22Rv1 (cell line): ENCODE results near the gene NLRC5.

Source experiments
- H3K27ac ChIP-seq: fragments of 450-650 bp; 2 replicates; pipeline ENCODE4 v1.5.1; 2017
- CTCF ChIP-seq: fragments of 450-650 bp; IDR thresholded peaks from 2 replicates; pipeline ENCODE4 v1.5.1; 2017; ENCODE audit warnings: mild to moderate bottlenecking
- ZFX ChIP-seq: fragments of 450-650 bp; IDR thresholded peaks from 2 replicates; pipeline ENCODE4 v1.6.1; 2017; ENCODE audit warnings: antibody characterized with exemption, borderline replicate concordance

NLRC5 gene

GRCh38 chr16:57091975-57092785 is 102.8 kb downstream of the NLRC5 start, which contains the start of gene CPNE2:
Gene CPNE2, plus strand, starts transcription at chr16:57092583. Its CDS starts 18,160 bp downstream, at chr16:57110743.
- no peak within 1 kb of the TSS for H3K27ac ChIP-seq
- TF ChIP-seq CTCF (no peak), ZFX (no peak)

DNA sequence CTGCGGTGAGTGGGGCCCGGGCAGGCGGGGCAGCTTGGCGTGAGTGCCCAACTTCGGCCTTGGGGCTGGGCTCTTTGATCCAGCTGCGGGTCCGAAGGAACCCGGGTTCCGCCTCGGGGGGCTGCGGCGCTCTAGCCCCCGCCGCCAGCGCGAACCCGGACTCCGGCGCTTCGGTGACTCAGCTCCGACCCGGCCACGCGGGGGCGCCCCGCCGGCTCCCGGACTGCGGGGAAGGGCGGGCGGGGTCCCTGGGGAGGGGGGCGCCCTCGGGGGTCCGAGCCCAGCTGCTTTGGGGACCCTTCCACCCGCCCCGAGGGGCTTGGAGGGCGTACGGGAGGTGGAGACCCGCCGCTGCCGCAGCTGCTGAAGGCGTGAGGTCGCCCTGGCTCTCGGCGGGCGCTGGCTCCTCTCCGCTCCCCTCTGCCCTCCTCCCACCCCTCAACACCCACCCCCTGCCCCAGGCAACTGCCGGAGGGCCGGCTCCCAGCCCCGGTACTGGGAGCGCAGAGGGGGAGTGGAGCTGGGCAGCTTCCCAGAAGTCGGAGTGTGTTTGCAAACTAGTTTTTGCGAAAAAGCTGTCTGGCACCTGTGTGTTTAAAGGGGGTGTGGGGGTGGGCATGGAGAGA is 103.5 kb downstream of the NLRC5 start:
- TF ChIP-seq ZFX (no peak), CTCF (peak; percentile 89)
- H3K27ac ChIP-seq: no peak overlapping the region

DNA sequence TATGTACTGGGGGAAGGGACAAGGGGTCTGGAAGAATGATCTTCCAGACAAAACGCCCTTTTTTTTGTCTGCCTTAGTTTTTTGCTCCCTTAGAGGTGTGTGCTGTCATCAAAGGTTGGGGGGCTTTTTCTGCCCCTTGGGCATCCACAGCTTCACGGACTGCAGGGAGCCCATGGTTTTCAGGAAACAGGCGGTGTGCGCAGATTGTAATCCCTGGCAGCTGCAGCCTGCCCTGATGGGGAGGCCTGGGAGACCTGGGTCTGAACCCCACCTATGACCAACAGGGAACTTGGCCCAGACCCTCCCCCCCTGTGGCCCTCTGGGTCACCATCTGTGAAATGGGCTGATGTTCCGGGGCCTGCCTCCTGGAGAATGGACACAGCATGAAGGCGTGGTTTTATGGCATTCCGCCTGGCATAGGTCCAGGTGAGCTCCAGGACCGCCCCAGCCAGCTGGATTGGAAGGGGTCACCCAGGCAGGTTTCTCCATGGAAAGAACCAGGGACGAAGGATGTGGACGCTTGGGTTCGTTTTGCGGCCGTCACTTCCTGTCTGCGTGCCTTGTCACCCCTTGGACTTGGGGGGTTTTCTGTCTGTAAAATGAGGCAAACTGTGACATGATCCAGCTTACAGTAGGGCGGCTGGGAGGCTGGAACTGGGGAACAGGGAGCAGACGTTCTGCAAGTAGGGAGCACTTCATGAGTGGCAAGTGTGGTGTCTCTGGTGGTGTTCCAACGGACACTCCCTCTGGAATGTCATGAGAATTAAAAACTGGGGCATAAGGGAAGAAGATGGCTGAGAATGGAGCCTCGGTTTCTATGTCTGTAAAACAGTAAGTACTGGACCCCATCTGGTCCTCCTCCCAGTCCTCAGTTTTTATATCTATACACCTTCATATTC is 104.6 kb downstream of the NLRC5 start:
- H3K27ac ChIP-seq: no peak overlapping the region
- TF ChIP-seq CTCF: no peak
- TF ChIP-seq ZFX: no peak

GRCh38 chr16:57094911-57095310 is 105.6 kb downstream of the NLRC5 start:
- H3K27ac ChIP-seq: no peak overlapping the region
- TF ChIP-seq ZFX (no peak), CTCF (no peak)

GRCh38 chr16:57096192-57096591 is 106.8 kb downstream of the NLRC5 start:
- TF ChIP-seq CTCF (no peak), ZFX (no peak)
- no peak overlapping the region for H3K27ac ChIP-seq

DNA sequence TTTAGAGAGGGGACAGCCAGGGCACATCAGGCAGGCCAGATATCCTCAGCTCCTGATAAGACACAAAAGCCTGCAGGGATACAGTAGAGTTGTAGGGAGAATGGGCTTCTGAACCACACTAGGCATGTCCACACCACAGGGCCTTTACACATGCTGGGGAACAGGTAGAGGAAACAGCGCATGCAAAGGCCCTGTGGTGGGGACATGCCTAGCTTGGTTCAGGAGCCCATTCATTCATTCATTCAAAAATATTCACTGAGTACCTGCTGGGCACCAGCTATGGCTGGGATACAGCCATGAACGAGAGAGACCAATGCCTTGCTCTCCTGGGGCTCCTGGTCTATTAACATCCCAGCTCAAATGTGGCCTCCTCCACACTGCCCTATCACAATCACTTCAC is 107.4 kb downstream of the NLRC5 start:
- no peak overlapping the region for H3K27ac ChIP-seq
- TF ChIP-seq ZFX: no peak
- no peak for TF ChIP-seq CTCF
